ENCODE data around the gene MCF2L. TPM values are rescaled to one million over a fixed set of nuclear protein-coding genes. Genes with fewer than 3 reads are reported as not detected.

MCF2L gene
- total RNA-seq, 1 donor from 2014 or later: 6.7 TPM

GRCh38 chr13:112996671-112997091 lies 27.7 kb downstream of the MCF2L start:
- Mint-ChIP-seq H3K27ac (ENCODE audit: unreplicated experiment) (no peak overlapping the region), H3K36me3 (ENCODE audit: low read depth) (no peaks in the 10 kb centered on the region), H3K4me3 (ENCODE audit: unreplicated experiment) (no peak overlapping the region), H3K27me3 (ENCODE audit: low read depth) (peaks cover 19% of the 10 kb centered on the region), H3K9me3 (ENCODE audit: low read depth) (no peaks in the 10 kb centered on the region), H3K4me1 (ENCODE audit: low read depth) (peaks cover 7% of the 10 kb centered on the region)
- DNase-seq (ENCODE audit: low spot score): no peak
- TF ChIP-seq, protein P1, sequence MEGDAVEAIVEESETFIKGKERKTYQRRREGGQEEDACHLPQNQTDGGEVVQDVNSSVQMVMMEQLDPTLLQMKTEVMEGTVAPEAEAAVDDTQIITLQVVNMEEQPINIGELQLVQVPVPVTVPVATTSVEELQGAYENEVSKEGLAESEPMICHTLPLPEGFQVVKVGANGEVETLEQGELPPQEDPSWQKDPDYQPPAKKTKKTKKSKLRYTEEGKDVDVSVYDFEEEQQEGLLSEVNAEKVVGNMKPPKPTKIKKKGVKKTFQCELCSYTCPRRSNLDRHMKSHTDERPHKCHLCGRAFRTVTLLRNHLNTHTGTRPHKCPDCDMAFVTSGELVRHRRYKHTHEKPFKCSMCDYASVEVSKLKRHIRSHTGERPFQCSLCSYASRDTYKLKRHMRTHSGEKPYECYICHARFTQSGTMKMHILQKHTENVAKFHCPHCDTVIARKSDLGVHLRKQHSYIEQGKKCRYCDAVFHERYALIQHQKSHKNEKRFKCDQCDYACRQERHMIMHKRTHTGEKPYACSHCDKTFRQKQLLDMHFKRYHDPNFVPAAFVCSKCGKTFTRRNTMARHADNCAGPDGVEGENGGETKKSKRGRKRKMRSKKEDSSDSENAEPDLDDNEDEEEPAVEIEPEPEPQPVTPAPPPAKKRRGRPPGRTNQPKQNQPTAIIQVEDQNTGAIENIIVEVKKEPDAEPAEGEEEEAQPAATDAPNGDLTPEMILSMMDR (IDR thresholded peaks at IDR 0.05): no peak

DNA sequence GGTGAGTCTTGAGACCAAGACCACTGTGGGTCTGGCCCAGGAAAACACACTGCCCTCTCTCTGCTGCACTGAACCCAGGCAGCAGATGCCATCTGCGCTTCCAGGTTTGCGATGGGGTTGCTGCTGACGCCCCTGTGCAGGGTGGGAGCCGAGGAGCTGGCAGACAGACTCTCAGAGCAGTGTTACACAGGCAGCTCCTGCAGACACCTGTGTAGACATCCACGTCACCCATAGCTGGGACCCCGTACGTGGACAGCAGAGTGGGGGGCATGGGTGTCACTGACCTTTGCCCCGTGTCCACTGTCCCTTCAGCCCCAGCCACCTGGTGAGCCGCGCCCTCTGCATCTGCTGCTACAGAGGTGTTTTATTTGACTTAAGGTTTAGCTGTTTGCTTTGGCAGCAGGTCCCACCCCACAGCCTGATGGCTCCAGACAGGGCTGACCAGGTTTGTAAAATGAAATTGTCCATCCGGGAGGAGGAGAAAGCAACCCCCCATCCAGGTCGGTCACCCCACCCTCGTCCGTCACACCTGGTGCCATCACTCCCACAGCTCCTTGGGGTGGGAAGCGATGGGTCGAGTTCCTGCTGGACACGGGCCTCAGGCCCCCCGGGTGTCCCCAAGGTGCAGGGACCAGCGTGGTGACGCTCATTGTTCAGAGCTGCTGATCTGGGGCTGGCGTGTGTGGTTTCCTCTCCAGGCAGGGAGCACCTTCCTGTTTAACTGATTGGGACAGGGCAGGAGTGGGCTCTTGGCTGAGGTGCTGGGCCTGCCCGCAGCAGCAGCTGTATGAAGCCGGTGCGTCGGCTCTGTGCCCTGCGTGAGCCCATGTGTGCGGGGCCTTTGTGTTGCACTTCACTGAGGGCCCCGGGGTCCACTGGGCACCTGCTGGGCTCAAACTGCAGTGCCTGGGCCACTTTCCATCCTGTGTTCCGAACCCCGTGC lies 28.4 kb downstream of the MCF2L start:
- Mint-ChIP-seq H3K9me3 (ENCODE audit: low read depth) (no peaks in the 10 kb centered on the region), H3K27ac (ENCODE audit: unreplicated experiment) (no peak overlapping the region), H3K27me3 (ENCODE audit: low read depth) (peaks cover 19% of the 10 kb centered on the region)

GRCh38 chr13:112998521-112999280 lies 29.7 kb downstream of the MCF2L start:
- DNase-seq (ENCODE audit: low spot score): no peak
- Mint-ChIP-seq H3K9me3 (ENCODE audit: low read depth) (no peaks in the 10 kb centered on the region), H3K4me3 (ENCODE audit: unreplicated experiment) (no peak overlapping the region), H3K36me3 (ENCODE audit: low read depth) (no peaks in the 10 kb centered on the region), H3K27ac (ENCODE audit: unreplicated experiment) (no peak overlapping the region), H3K4me1 (ENCODE audit: low read depth) (peaks cover 14% of the 10 kb centered on the region), H3K27me3 (ENCODE audit: low read depth) (peaks cover 10% of the 10 kb centered on the region)
- TF ChIP-seq, protein P1 (IDR thresholded peaks at IDR 0.05): no peak

More for the DNA sequence above, 28.4 kb downstream of the MCF2L start:
- H3K36me3 Mint-ChIP-seq (ENCODE audit: low read depth): no peaks in the 10 kb centered on the region
- H3K4me1 Mint-ChIP-seq (ENCODE audit: low read depth): peaks cover 12% of the 10 kb centered on the region
- no peak overlapping the region for H3K4me3 Mint-ChIP-seq (ENCODE audit: unreplicated experiment)
- no peak for DNase-seq (ENCODE audit: low spot score)
- TF ChIP-seq, protein P1 (IDR thresholded peaks at IDR 0.05): no peak

GRCh38 chr13:112999414-113000177 lies 30.6 kb downstream of the MCF2L start:
- Mint-ChIP-seq H3K27ac (ENCODE audit: unreplicated experiment) (no peak overlapping the region), H3K4me3 (ENCODE audit: unreplicated experiment) (no peak overlapping the region), H3K36me3 (ENCODE audit: low read depth) (no peaks in the 10 kb centered on the region), H3K27me3 (ENCODE audit: low read depth) (peaks cover 5% of the 10 kb centered on the region), H3K9me3 (ENCODE audit: low read depth) (no peaks in the 10 kb centered on the region), H3K4me1 (ENCODE audit: low read depth) (peaks cover 14% of the 10 kb centered on the region)
- TF ChIP-seq, protein P1 (IDR thresholded peaks at IDR 0.05): no peak
- no peak for DNase-seq (ENCODE audit: low spot score)

Measured in chondrocyte (in vitro differentiated cells).